ENCODE results near the gene LYSMD1. TPM values are rescaled to one million over a fixed set of nuclear protein-coding genes. Genes with fewer than 3 reads are reported as not detected.

Gene LYSMD1
- total RNA-seq, 2 experiments from 2014 or later: 5.2 to 6.1 TPM

DNA sequence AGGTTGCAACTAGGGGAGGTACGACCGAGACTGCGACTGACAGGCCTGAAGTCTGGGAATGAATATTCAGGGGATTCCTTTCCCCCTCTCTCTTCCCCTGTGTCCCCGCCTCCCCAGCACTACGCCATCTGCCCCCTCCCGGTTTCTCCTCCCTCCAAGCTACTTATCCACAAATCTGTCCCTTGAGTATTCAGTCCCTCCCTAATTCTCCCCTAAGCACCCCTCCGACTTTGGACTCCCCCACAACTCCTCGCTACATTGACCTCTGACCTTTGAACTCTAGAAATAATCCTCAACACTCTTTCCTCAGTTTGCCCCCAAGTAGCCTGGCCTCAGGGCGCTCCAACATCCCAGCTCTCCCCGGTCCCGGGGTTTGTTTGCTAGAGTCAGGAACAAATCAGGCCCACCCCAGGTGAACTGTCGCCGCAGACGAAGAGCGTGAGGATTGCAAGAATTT is 393 bp downstream of the LYSMD1 start:
- DNase-seq (no peak), ATAC-seq (ENCODE audit: low read depth) (no peak)
- Mint-ChIP-seq H3K9me3 (no peaks in the 10 kb centered on the region), H3K27me3 (no peaks in the 10 kb centered on the region), H3K36me3 (peaks cover 34% of the 10 kb centered on the region), H3K4me3 (peak overlapping the region; percentile 95), H3K27ac (peak overlapping the region; percentile 92), H3K4me1 (peaks cover 48% of the 10 kb centered on the region)
- POLR2A ChIA-PET: interaction anchor here (0.6 to 3.8 kb wide), 4 partner anchors 8 to 65 kb away, joined by 4 to 22 read pairs (median 12); partner anchors contain the start of genes TNFAIP8L2 and VPS72

DNA sequence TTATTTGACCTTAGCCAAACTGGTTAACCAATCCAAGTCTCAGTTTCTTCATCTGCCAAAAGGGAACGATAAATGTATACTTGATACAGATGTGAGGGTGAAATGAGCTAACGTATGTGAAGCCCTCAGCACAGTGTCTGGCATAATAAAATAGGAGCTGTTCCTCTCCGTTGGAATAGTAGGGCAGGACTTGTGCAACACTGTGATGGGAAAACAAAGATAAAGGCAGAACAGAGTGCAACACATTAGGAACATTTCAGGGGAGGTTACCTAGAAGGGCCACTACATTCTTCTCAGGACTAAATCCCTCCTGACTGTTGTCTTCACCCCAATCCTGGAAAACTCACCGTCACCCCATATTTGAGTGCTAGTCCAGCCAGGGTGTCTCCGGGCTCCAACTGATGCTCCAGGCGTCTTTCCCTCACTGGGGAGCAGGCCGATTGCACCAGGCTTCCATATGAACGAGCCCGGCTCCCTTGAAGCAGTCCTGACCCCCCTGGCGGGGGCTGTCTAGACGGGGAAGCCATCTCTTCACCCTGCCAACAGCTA is 896 bp downstream of the LYSMD1 start:
- H3K4me1 Mint-ChIP-seq: peaks cover 49% of the 10 kb centered on the region
- no peak for ATAC-seq (ENCODE audit: low read depth)
- peak overlapping the region; percentile 92 for H3K27ac Mint-ChIP-seq
- no peaks in the 10 kb centered on the region for H3K9me3 Mint-ChIP-seq
- H3K36me3 Mint-ChIP-seq: peaks cover 37% of the 10 kb centered on the region
- no peaks in the 10 kb centered on the region for H3K27me3 Mint-ChIP-seq
- peak overlapping the region; percentile 95 for H3K4me3 Mint-ChIP-seq
- DNase-seq: no peak
- POLR2A ChIA-PET: interaction anchor here (0.6 to 3.8 kb wide), 3 partner anchors 8 to 65 kb away, joined by 8 to 22 read pairs (median 17); partner anchors contain the start of genes TNFAIP8L2 and VPS72

DNA sequence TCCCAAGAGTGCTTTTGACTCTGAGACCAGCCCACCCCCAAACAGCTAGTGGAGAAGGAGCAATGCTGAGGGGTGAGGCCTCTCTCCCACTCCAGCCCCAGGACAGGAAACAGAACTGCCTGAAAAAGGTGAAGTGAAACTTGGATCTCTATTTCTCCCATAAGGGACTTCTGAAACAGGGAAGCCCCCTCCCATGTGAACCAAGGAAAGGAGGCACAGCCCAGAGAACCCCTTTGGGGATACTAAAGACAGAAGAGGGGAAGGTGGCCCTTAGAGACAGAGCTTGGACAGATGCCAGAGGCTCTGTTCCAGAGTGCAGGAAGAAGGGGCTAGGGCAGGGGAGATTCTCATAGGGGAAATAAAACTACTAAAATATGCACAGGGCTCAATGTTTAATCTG is 6.3 kb downstream of the LYSMD1 start:
- H3K36me3 Mint-ChIP-seq: peaks cover 38% of the 10 kb centered on the region
- peaks cover 60% of the 10 kb centered on the region for H3K4me1 Mint-ChIP-seq
- no peak for ATAC-seq (ENCODE audit: low read depth)
- no peak for DNase-seq
- H3K27me3 Mint-ChIP-seq: no peaks in the 10 kb centered on the region
- no peaks in the 10 kb centered on the region for H3K9me3 Mint-ChIP-seq
- H3K27ac Mint-ChIP-seq: peak overlapping the region; percentile 89
- peak overlapping the region; percentile 59 for H3K4me3 Mint-ChIP-seq
- POLR2A ChIA-PET: interaction anchor here (3.6 kb wide), 1 partner anchor 31 kb away, joined by 28 read pairs; the partner anchor contains the start of gene VPS72

DNA sequence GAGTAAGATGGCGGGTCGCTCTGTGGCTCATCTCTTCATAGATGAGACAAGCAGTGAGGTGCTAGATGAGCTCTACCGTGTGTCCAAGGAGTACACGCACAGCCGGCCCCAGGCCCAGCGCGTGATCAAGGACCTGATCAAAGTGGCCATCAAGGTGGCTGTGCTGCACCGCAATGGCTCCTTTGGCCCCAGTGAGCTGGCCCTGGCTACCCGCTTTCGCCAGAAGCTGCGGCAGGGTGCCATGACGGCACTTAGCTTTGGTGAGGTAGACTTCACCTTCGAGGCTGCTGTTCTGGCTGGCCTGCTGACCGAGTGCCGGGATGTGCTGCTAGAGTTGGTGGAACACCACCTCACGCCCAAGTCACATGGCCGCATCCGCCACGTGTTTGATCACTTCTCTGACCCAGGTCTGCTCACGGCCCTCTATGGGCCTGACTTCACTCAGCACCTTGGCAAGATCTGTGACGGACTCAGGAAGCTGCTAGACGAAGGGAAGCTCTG is 6.9 kb downstream of the LYSMD1 start:
- H3K9me3 Mint-ChIP-seq: no peaks in the 10 kb centered on the region
- POLR2A ChIA-PET: interaction anchor here (0.6 to 3.6 kb wide), 2 partner anchors 31 to 97 kb away, joined by 4 to 28 read pairs; partner anchors contain the start of gene VPS72
- peaks cover 56% of the 10 kb centered on the region for H3K4me1 Mint-ChIP-seq
- DNase-seq (no peak), ATAC-seq (ENCODE audit: low read depth) (no peak)
- peaks cover 34% of the 10 kb centered on the region for H3K36me3 Mint-ChIP-seq
- peak overlapping the region; percentile 99 for H3K4me3 Mint-ChIP-seq
- peak overlapping the region; percentile 95 for H3K27ac Mint-ChIP-seq
- no peaks in the 10 kb centered on the region for H3K27me3 Mint-ChIP-seq

DNA sequence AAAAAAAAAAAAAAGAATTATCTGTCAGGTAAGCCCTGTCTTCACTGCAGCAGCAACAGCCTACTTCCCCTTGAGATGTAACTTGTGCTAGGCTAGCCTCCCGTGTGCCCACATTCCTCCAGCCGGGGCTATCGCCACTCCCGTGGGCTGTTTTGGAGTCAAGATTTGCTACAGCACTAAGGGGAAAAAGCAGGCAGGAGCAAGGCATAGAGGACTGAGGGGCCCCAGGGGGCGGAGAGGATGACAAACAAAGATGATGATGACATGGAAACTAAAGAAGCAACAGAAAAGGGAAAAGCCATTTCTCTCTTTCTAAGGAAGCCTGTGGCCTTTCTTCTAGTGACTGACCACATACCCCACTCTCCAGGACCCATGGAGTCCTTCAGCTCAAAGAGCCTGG is 7.4 kb downstream of the LYSMD1 start:
- H3K27me3 Mint-ChIP-seq: no peaks in the 10 kb centered on the region
- peaks cover 54% of the 10 kb centered on the region for H3K4me1 Mint-ChIP-seq
- no peaks in the 10 kb centered on the region for H3K9me3 Mint-ChIP-seq
- peaks cover 34% of the 10 kb centered on the region for H3K36me3 Mint-ChIP-seq
- peak overlapping the region; percentile 99 for H3K4me3 Mint-ChIP-seq
- POLR2A ChIA-PET: interaction anchor here (0.6 to 3.6 kb wide), 9 partner anchors 32 to 152 kb away, joined by 3 to 28 read pairs (median 4); partner anchors contain the start of genes CDC42SE1, MINDY1, MLLT11 and VPS72
- H3K27ac Mint-ChIP-seq: peak overlapping the region; percentile 95
- no peak for DNase-seq
- no peak for ATAC-seq (ENCODE audit: low read depth)

DNA sequence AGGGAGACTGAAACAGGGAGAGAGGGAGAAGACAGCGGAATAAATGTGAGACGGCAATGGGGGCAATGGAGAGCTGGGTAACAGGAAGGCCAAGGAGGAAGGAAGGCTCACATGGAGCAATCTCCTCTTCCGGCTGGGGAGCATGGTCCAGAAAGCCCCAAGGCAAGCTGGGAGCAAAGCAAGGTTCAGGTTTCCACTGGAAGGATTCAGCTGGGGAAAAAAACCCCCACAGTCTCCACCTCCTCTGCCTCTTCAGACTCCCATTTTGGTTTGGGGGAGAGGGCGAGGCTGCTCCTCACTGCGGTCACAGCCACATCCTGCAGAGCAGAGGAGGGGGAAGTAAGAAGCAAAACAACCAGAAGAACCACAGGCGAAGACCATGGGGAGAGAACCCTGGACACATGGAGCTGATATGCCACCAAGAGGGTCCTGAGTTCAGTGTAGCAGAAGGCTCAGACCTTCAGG is 8.6 kb downstream of the LYSMD1 start:
- ATAC-seq (ENCODE audit: low read depth): peak; percentile 38
- peak; percentile 71 for DNase-seq
- POLR2A ChIA-PET: interaction anchor here (0.5 to 3.6 kb wide), 22 partner anchors 9 to 505 kb away, joined by 3 to 28 read pairs (median 4); partner anchors contain the start of genes C1orf56, CDC42SE1, GABPB2 and LYSMD1
- H3K27me3 Mint-ChIP-seq: no peaks in the 10 kb centered on the region
- peaks cover 49% of the 10 kb centered on the region for H3K4me1 Mint-ChIP-seq
- peaks cover 31% of the 10 kb centered on the region for H3K36me3 Mint-ChIP-seq
- peak overlapping the region; percentile 95 for H3K27ac Mint-ChIP-seq
- H3K4me3 Mint-ChIP-seq: peak overlapping the region; percentile 99
- H3K9me3 Mint-ChIP-seq: no peaks in the 10 kb centered on the region

DNA sequence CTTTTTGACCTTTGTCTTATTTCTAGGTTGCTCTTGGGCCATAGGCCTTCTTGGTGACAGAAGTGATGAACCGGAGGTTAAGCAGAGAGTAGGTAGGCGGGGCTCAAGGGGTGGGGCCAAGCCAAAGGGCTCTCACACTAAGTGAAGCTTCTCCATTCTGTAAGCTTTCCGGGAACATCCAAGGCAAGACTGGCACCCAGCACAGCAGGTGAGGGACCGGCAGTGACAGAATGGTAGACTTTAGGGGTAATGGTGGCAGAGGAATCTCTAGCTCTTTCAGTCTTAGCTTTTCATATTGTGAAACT is 9.2 kb downstream of the LYSMD1 start, which contains the start of gene TNFAIP8L2:
TSS of gene TNFAIP8L2 (plus strand) at position 135 of the 305 bp plus-strand sequence. CDS start 2,049 bp downstream, outside the sequence.
- POLR2A ChIA-PET: interaction anchor here (0.5 to 3.6 kb wide), 19 partner anchors 8 to 505 kb away, joined by 3 to 28 read pairs (median 5); partner anchors contain the start of genes C1orf56, CDC42SE1, GABPB2 and LYSMD1
- ATAC-seq (ENCODE audit: low read depth): peak; percentile 88
- DNase-seq: peak; percentile 77
- Mint-ChIP-seq H3K4me3 (peak within 1 kb of the TSS; percentile 99), H3K9me3 (no peaks in the 10 kb centered on the region), H3K4me1 (peaks cover 44% of the 10 kb centered on the region), H3K27me3 (no peaks in the 10 kb centered on the region), H3K27ac (peak within 1 kb of the TSS; percentile 95), H3K36me3 (peaks cover 25% of the 10 kb centered on the region)

DNA sequence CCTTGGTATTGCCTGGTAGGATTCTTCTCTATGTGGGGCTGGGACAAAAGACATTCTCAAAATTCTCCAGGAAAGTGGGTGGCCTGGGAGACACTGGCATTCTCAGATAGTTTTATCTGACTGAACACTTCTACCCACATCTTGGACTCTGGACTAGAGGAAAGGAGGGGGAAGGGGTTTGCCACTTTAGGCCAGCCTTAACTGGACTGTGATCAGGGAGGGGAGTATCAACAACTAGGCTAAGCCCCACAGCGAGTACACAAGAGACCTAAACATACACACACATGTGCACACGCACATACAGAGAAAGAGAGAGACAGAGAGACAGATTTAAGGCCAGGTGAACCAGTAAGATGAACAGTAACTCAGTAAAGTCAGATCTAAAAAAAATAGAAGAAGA is 18.0 kb downstream of the LYSMD1 start:
- no peaks in the 10 kb centered on the region for H3K9me3 Mint-ChIP-seq
- DNase-seq (no peak), ATAC-seq (ENCODE audit: low read depth) (no peak)
- no peak overlapping the region for H3K27ac Mint-ChIP-seq
- POLR2A ChIA-PET: interaction anchor here (2.9 kb wide), 1 partner anchor 9 kb away, joined by 9 read pairs; the partner anchor contains the start of gene TNFAIP8L2
- H3K27me3 Mint-ChIP-seq: peaks cover 20% of the 10 kb centered on the region
- peak overlapping the region; percentile 92 for H3K4me3 Mint-ChIP-seq
- no peaks in the 10 kb centered on the region for H3K36me3 Mint-ChIP-seq
- H3K4me1 Mint-ChIP-seq: peaks cover 11% of the 10 kb centered on the region

DNA sequence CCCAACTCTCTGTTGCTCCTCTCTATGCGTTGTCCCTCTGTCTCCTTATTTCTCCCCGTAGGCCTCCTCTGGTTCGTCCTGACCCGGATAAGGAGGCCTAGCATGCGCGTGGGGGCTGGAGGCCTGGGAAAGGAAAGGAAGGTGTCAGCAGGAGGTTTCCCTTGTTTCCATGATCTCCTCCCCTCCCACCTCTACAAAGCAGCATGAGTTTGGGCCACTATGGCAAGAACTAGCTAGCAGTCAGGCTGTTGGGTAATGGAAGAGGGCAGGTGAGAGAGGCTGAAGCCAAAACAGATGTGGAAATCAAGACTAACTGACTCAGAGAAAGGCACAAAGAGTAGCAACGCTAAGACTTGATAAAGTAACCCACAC is 18.6 kb downstream of the LYSMD1 start:
- Mint-ChIP-seq H3K9me3 (no peaks in the 10 kb centered on the region), H3K4me3 (peak overlapping the region; percentile 92), H3K27ac (no peak overlapping the region), H3K36me3 (no peaks in the 10 kb centered on the region), H3K4me1 (peaks cover 11% of the 10 kb centered on the region), H3K27me3 (peaks cover 20% of the 10 kb centered on the region)
- DNase-seq: no peak
- POLR2A ChIA-PET: interaction anchor here (0.7 to 2.9 kb wide), 3 partner anchors 10 to 141 kb away, joined by 3 to 9 read pairs (median 3); partner anchors contain the start of gene TNFAIP8L2
- ATAC-seq (ENCODE audit: low read depth): no peak

DNA sequence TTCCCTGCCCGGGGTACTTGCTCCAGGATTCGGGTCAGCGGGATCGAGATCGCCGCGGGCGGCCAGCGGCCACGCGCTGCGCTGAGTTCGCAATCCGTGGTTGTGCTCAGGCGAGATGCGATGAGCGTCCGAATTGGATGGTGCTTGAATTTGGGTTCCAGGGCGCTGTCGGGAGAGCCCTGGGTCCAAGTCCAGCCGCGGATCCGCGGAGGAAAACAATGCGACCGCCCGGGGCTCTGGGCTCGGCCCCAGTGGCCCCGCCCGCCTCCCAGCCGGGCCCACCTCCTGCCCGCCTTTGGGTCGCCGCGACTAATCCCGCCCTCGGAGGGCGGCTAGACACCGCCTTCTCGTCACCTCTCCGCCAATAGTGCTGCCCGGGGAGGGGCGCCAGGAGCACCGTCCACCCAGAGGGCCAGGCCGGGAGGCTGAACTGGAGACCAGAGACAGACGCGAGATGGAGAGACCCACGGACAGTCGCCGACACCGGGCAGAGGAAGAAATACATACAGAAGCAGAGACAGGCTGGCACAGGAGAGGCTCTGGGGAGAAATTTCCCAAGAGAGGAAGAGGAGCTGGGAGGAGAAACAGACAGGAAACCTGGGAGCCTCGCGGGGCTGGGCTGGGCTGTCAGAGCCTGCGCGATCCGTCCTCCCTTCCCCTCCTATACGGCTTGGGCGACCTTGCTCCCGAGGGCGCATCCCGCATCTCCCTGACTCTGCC is 19.1 kb downstream of the LYSMD1 start, which contains the start of gene SEMA6C:
TSS of gene SEMA6C (minus strand) at position 220 of the 720 bp plus-strand sequence. CDS start 4,010 bp downstream, outside the sequence.
- Mint-ChIP-seq H3K4me1 (peaks cover 11% of the 10 kb centered on the region), H3K27ac (peak within 1 kb of the TSS; percentile 78), H3K4me3 (peak within 1 kb of the TSS; percentile 92), H3K9me3 (no peaks in the 10 kb centered on the region), H3K36me3 (no peaks in the 10 kb centered on the region), H3K27me3 (peaks cover 20% of the 10 kb centered on the region)
- POLR2A ChIA-PET: interaction anchor here (0.7 to 2.9 kb wide), 4 partner anchors 10 to 141 kb away, joined by 3 to 9 read pairs (median 3); partner anchors contain the start of gene TNFAIP8L2
- peak; percentile 90 for DNase-seq
- ATAC-seq (ENCODE audit: low read depth): peak; percentile 99

DNA sequence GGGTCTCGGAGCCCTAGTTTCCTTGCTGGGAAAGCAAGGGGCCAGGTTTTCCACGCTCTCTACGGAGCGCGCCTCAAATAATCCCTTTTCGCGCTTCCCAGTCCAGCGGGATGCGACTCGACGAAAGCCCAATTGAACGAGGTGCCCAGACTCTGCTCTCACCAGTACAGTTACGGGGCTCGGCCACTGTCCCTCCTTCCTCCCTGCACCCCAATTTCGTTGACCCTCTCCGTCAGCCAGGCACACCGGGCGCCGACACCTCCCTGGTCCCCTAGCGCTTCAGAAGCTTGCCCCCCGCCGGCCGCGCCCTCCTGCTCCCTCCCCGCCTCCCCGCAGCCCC is 19.7 kb downstream of the LYSMD1 start:
- H3K9me3 Mint-ChIP-seq: no peaks in the 10 kb centered on the region
- H3K4me1 Mint-ChIP-seq: peaks cover 11% of the 10 kb centered on the region
- peaks cover 20% of the 10 kb centered on the region for H3K27me3 Mint-ChIP-seq
- no peak for DNase-seq
- H3K27ac Mint-ChIP-seq: peak overlapping the region; percentile 78
- H3K36me3 Mint-ChIP-seq: no peaks in the 10 kb centered on the region
- peak overlapping the region; percentile 92 for H3K4me3 Mint-ChIP-seq
- peak; percentile 3 for ATAC-seq (ENCODE audit: low read depth)
- POLR2A ChIA-PET: interaction anchor here (1.2 kb wide), 1 partner anchor 15 kb away, joined by 3 read pairs; no protein-coding TSS in a partner anchor

DNA sequence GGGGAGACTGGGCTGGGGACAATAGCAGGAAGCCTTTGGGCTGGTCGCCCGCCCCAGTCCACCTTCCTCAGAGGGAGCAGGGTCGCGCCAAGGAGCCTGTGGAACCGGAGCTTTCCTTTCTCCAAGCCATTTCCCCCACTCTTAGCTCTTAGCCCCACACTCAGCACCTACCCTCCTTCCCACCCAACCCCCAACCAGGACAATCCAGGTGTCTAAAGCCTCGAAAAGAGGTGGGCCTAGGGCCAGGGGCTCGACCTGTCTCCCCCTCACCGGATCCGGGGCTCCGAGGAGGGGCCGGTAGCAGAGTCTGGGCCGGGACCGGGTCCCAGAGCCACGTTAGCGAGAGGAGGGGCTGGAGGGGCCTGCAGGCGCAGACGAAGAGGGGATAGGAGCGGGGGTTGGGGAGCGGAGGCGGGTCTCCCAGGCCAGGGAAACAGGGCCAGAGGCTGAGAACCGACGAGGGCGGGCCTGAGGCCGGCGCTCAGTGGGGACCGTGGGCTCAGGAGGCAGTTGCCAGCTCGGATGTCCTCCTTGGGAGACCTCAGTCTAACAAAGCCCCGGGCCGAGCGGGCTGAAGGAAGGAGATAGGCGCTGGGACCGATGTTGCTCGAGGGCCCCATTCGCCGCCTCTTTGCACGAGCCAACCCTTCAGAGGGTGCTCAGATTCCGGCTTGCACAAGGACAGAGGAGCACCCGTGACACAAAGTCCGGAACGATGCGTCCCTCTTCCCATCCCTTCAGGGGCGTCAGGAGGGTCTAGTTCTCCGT is 20.2 kb downstream of the LYSMD1 start:
- peaks cover 11% of the 10 kb centered on the region for H3K4me1 Mint-ChIP-seq
- no peak overlapping the region for H3K27ac Mint-ChIP-seq
- H3K27me3 Mint-ChIP-seq: peaks cover 20% of the 10 kb centered on the region
- peak overlapping the region; percentile 92 for H3K4me3 Mint-ChIP-seq
- no peaks in the 10 kb centered on the region for H3K9me3 Mint-ChIP-seq
- no peak for ATAC-seq (ENCODE audit: low read depth)
- DNase-seq: no peak
- no peaks in the 10 kb centered on the region for H3K36me3 Mint-ChIP-seq
- POLR2A ChIA-PET: interaction anchor here (0.6 to 1.2 kb wide), 4 partner anchors 8 to 123 kb away, joined by 3 to 5 read pairs (median 4); partner anchors contain the start of gene VPS72

Measured in activated naive CD8-positive, alpha-beta T cell treated with anti-CD3 and anti-CD28 coated beads, Interleukin-2, amount 10 ng/mL, durations not matched to agents 7 days and 5 days (primary cell).